Kidney epithelial cell (primary cell): ENCODE data around the gene FAM131C. TPM values are rescaled to one million over a fixed set of nuclear protein-coding genes. Genes with fewer than 3 reads are reported as not detected.
A peak's percentile ranks its signal among the peaks of the same experiment; 100 is the strongest.

Experiments used
- DNase-seq: peaks from one replicate; pipeline ENCODE4 v3.0.0-alpha.2; 2010; ENCODE audit warnings: low read depth
- H3K27me3 ChIP-seq: 2 replicates; pipeline ENCODE4 v1.6.0; 2011; ENCODE audit warnings: low read length; ENCODE audit not compliant: control insufficient read depth, insufficient read depth
- H3K36me3 ChIP-seq: 2 replicates; pipeline ENCODE4 v1.5.1; 2011; ENCODE audit warnings: low read length; ENCODE audit not compliant: control insufficient read depth, insufficient read depth
- H3K4me3 ChIP-seq: 2 replicates; pipeline ENCODE4 v1.5.1; 2011; ENCODE audit warnings: low read depth, mild to moderate bottlenecking, control low read depth, low read length
- CTCF ChIP-seq: IDR thresholded peaks from 2 replicates; pipeline ENCODE4 v1.5.1; 2011; ENCODE audit warnings: mild to moderate bottlenecking, moderate library complexity, low read length, control low read depth, inconsistent platforms; ENCODE audit not compliant: insufficient read depth, poor library complexity, severe bottlenecking
- total RNA-seq: library from RNA; depleted of rRNA; stranded (reverse); fragments of >200 nt; gene quantifications from 2 replicates; pipeline ENCODE4 v1.2.3, GENCODE V29; 2015

Gene FAM131C
- total RNA-seq, 1 donor from 2014 or later: 0.46 TPM

DNA sequence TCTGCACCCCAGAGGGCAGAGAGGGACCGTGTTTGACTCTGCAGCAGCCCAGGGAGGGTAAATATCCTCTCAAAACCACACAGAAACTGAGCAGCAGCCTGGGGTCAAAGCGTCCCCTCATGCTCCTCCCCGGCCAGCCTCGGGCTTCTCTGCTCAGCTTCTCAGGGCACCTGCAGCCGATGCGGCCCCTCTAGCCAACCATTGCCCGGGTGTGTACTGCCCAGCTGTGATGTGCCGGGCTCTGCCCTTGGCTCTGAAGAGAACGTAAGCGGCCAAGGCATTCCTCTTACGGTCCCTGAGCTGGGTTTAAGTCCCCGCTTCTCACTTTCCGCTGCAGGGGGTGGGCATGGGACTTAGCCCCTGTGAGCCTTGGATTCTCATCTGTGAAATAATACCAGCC, 5.5 kb downstream of the FAM131C start:
- no peak for DNase-seq
- no peaks in the 10 kb centered on the region for H3K36me3 ChIP-seq
- no peak for TF ChIP-seq CTCF
- peaks cover 8% of the 10 kb centered on the region for H3K27me3 ChIP-seq
- no peak overlapping the region for H3K4me3 ChIP-seq

- Histone ChIP-seq H3K27me3 (peaks cover 9% of the 10 kb centered on the region), H3K36me3 (no peaks in the 10 kb centered on the region), H3K4me3 (no peak overlapping the region)
- DNase-seq: peak; percentile 58
- TF ChIP-seq CTCF: no peak
Measured at GRCh38 chr1:16067127-16067768, 6.2 kb downstream of the FAM131C start.

DNA sequence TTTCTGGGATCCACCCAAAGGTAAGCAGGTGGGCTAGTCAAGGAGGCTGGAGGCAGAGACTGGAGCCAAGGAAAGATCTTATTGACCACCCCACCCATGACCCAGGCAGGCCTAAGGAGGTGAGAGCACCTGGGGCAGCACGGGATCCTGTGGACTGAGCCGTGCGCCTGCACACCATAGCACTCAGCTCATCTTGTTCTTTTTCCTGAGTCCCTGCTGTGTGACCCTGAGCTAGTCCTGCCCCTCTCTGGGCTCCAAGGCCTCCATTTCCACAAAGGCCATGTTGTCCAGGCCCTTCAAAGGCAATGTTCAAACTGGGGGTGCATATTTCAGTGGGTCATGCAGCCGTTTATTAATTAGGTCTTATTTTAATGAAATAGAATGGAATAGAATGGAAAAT, 7.2 kb downstream of the FAM131C start:
- TF ChIP-seq CTCF: no peak
- no peak for DNase-seq
- Histone ChIP-seq H3K36me3 (no peaks in the 10 kb centered on the region), H3K27me3 (peaks cover 11% of the 10 kb centered on the region), H3K4me3 (no peak overlapping the region)

GRCh38 chr1:16065269-16065576, 8.2 kb downstream of the FAM131C start:
- TF ChIP-seq CTCF: no peak
- Histone ChIP-seq H3K4me3 (no peak overlapping the region), H3K36me3 (no peaks in the 10 kb centered on the region), H3K27me3 (peaks cover 13% of the 10 kb centered on the region)
- DNase-seq: no peak

- no peaks in the 10 kb centered on the region for H3K36me3 ChIP-seq
- TF ChIP-seq CTCF: no peak
- H3K27me3 ChIP-seq: peaks cover 13% of the 10 kb centered on the region
- no peak for DNase-seq
- no peak overlapping the region for H3K4me3 ChIP-seq
Measured at GRCh38 chr1:16064536-16065268, 8.7 kb downstream of the FAM131C start.

GRCh38 chr1:16063921-16064320, 9.5 kb downstream of the FAM131C start:
- peaks cover 13% of the 10 kb centered on the region for H3K27me3 ChIP-seq
- DNase-seq: no peak
- TF ChIP-seq CTCF: no peak
- no peak overlapping the region for H3K4me3 ChIP-seq
- no peaks in the 10 kb centered on the region for H3K36me3 ChIP-seq
